GM12878 (cell line): ENCODE results near the gene GNGT2. TPM values are rescaled to one million over a fixed set of nuclear protein-coding genes. Genes with fewer than 3 reads are reported as not detected.

ENCODE experiments used
- ATAC-seq: fragments of 200-7000 bp; cut with Tn5 transposase; 3 replicates; pipeline ENCODE4 v1.9.1; 2020; ENCODE audit warnings: mild to moderate bottlenecking, moderate library complexity
- BruUV-seq: library from RNA; stranded (reverse); fragments of 400-500 nt; replicated peaks from 2 replicates; lab custom pipeline; 2021; lab: Mats Ljungman, UMichigan
- CTCF ChIA-PET: fragments of 300-600 bp; sonication (Branson Sonifier 250); formaldehyde crosslinking; extraction: SDS; loops from one replicate; lab custom pipeline; 2021; ENCODE audit warnings: inconsistent platforms; lab: Yijun Ruan, JAX
- POLR2A ChIA-PET: fragments of 350-600 bp; formaldehyde crosslinking; extraction: SDS; loops from one replicate; lab custom pipeline; 2021; ENCODE audit warnings: inconsistent platforms; lab: Charles Lee
- RAD21 ChIA-PET: fragments of 300-600 bp; sonication (Branson Sonifier 250); formaldehyde crosslinking; loops from one replicate; lab custom pipeline; 2023; ENCODE audit warnings: antibody characterized with exemption; ENCODE audit not compliant: unreplicated experiment; lab: Charles Lee
- SMC1A ChIA-PET: fragments of 300-600 bp; sonication (Branson Sonifier 250); formaldehyde crosslinking; loops from one replicate; lab custom pipeline; 2023; ENCODE audit not compliant: unreplicated experiment, uncharacterized antibody; lab: Charles Lee
- DNase-seq: peaks from one replicate; pipeline ENCODE4 v3.0.0-alpha.2; 2011; ENCODE audit warnings: low read depth, low spot score
- FAIRE-seq: peaks from 3 replicates; lab custom pipeline; 2011; peaks lifted over from hg19 to GRCh38; lab: Jason Lieb, UNC
- H2AFZ ChIP-seq: 2 replicates; pipeline ENCODE4 v1.6.0; 2011; ENCODE audit warnings: low read depth, low read length, control low read depth; ENCODE audit not compliant: control insufficient read depth
- H3K27ac ChIP-seq: 2 replicates; pipeline ENCODE4 v1.5.1; 2011; ENCODE audit warnings: control low read depth; ENCODE audit not compliant: control insufficient read depth, insufficient read depth
- H3K27me3 ChIP-seq, 2 experiments: replicated peaks in 1 of 2; 2 replicates each; pipeline versions ENCODE4 v1.6.0 to v1.6.1; 2011; ENCODE audit warnings: low read length in 1 of 2; ENCODE audit not compliant: control insufficient read depth in 2 of 2, insufficient read depth in 2 of 2
- H3K36me3 ChIP-seq, 2 experiments: 2 replicates each; pipeline ENCODE4 v1.5.1; 2011; ENCODE audit warnings: low read length in 1 of 2; ENCODE audit not compliant: control insufficient read depth in 2 of 2, insufficient read depth in 2 of 2
- H3K4me1 ChIP-seq: 2 replicates; pipeline ENCODE4 v1.6.1; 2011; ENCODE audit warnings: mild to moderate bottlenecking, low read length, moderate library complexity, mixed read lengths; ENCODE audit not compliant: control insufficient read depth, insufficient read depth
- H3K4me2 ChIP-seq: 2 replicates; pipeline ENCODE4 v1.6.0; 2011; ENCODE audit warnings: control low read depth; ENCODE audit not compliant: control insufficient read depth, insufficient read depth
- H3K4me3 ChIP-seq: fragments of 200-600 bp; sonication (generic); 2 replicates; pipeline ENCODE4 v1.5.1; 2016
- H3K79me2 ChIP-seq: 2 replicates; pipeline ENCODE4 v1.6.0; 2011; ENCODE audit warnings: low read length; ENCODE audit not compliant: control insufficient read depth, insufficient read depth
- H3K9ac ChIP-seq: 2 replicates; pipeline ENCODE4 v1.8.0; 2011; ENCODE audit warnings: low read length, control low read depth, mixed read lengths; ENCODE audit not compliant: control insufficient read depth, insufficient read depth
- H3K9me3 ChIP-seq: replicated peaks from 3 replicates; pipeline ENCODE4 v1.5.1; 2011; ENCODE audit warnings: mild to moderate bottlenecking, low read length; ENCODE audit not compliant: control insufficient read depth, insufficient read depth
- H4K20me1 ChIP-seq: 2 replicates; pipeline ENCODE4 v1.6.0; 2011; ENCODE audit not compliant: control insufficient read depth, insufficient read depth
- CBFB ChIP-seq: IDR thresholded peaks from 2 replicates; pipeline ENCODE4 v1.6.1; 2016; ENCODE audit warnings: antibody characterized with exemption, low read depth
- CBX3 ChIP-seq: fragments of 200-600 bp; sonication (generic); IDR thresholded peaks from 2 replicates; pipeline ENCODE4 v1.6.1; 2016; ENCODE audit warnings: low read depth, borderline replicate concordance
- KDM1A ChIP-seq: fragments of 200-600 bp; sonication (generic); IDR thresholded peaks from 2 replicates; pipeline ENCODE4 v1.6.1; 2016; ENCODE audit warnings: borderline replicate concordance
- NR2C1 ChIP-seq: fragments of 450-650 bp; IDR thresholded peaks from 2 replicates; pipeline ENCODE4 v1.6.1; 2017; ENCODE audit warnings: antibody characterized with exemption, mild to moderate bottlenecking, moderate library complexity
- PAX8 ChIP-seq: fragments of 450-650 bp; IDR thresholded peaks from 2 replicates; pipeline ENCODE4 v1.6.1; 2017; ENCODE audit warnings: mild to moderate bottlenecking, moderate library complexity
- SMARCA5 ChIP-seq: fragments of 450-650 bp; IDR thresholded peaks from 2 replicates; pipeline ENCODE4 v1.6.1; 2017; ENCODE audit warnings: mild to moderate bottlenecking
- ZNF274 ChIP-seq: IDR thresholded peaks from one replicate; pipeline ENCODE4 v1.8.0; 2011; ENCODE audit not compliant: insufficient read length, insufficient read depth
- WGBS: methylation state at CpG from one replicate; pipeline ENCODE4 v1.1.6; 2016; ENCODE audit warnings: low lambda C conversion rate; ENCODE audit not compliant: insufficient replicate concordance, insufficient coverage; ENCODE audit errors: missing lambda C conversion rate; 5-methylcytosine and 5-hydroxymethylcytosine counted together
- in situ Hi-C: fragments of 300-500 bp; cut with MboI; formaldehyde crosslinking; loops from 9 replicates; pipeline ENCODE4 v1.14.3; 2018; ENCODE audit warnings: mixed read lengths
- intact Hi-C: fragments of 100-400 bp; cut with micrococcal nuclease; formaldehyde crosslinking; loops from one replicate; pipeline ENCODE4 v1.14.2; 2022; ENCODE audit not compliant: unreplicated experiment
- polyA plus RNA-seq, 11 experiments: library from polyadenylated mRNA; depleted of rRNA in 4 of 11; unstranded in 6 of 11; stranded (reverse) in 5 of 11; fragments of >200 nt; fragmentation: Nextera tagmentation in 4 of 11; fragmentation: Illumina TruSeq in 1 of 11; extraction: Ambion mirVana in 4 of 11; extraction: Trizol in 1 of 11; gene quantifications; 1 replicate in 1 of 11; 2 replicates in 10 of 11; pipeline versions ENCODE4 v1.2.1 to v1.2.3, GENCODE V29; 2011 to 2016; ENCODE audit warnings: inconsistent platforms in 2 of 11, missing spikeins in 2 of 11, low read depth in 1 of 11
- total RNA-seq, 4 experiments: library from RNA; depleted of rRNA in 3 of 4; stranded (reverse); fragments of >200 nt in 3 of 4; fragmentation: Illumina TruSeq in 1 of 4; extraction: Trizol in 1 of 4; gene quantifications; 2 replicates each; pipeline versions ENCODE4 v1.2.1 to v1.2.3, GENCODE V29; 2013 to 2021
- TF ChIP-seq, protein P1 (sequence below): IDR thresholded peaks from 2 replicates; pipeline ENCODE4 v1.6.1; 2012; ENCODE audit warnings: low read depth, low read length, improper control_type of control experiment
- TF ChIP-seq, protein P2 (sequence below): IDR thresholded peaks from 2 replicates; pipeline ENCODE4 v1.6.1; 2012; ENCODE audit warnings: low read depth, low read length, improper control_type of control experiment

Gene GNGT2
- total and polyA plus RNA-seq, 10 of the 15 experiments (the other 5 are each of a cell fraction or from before 2014, with no cell fraction given): 15.3 to 60.4 (median 32.0) TPM

GRCh38 chr17:49170216-49170615, 40.2 kb downstream of the GNGT2 start:
- H3K4me1 ChIP-seq: no peaks in the 10 kb centered on the region
- DNase-seq: no peak
- no peaks in the 10 kb centered on the region for H3K36me3 ChIP-seq
- H3K79me2 ChIP-seq: no peaks in the 10 kb centered on the region
- POLR2A ChIA-PET: no interaction called here
- no peak overlapping the region for H3K4me3 ChIP-seq
- no peak overlapping the region for H3K9ac ChIP-seq
- no peak overlapping the region for H3K4me2 ChIP-seq
- CTCF ChIA-PET: no interaction called here
- TF ChIP-seq CBX3: no peak
- TF ChIP-seq PAX8: no peak
- TF ChIP-seq NR2C1: no peak
- no peak for TF ChIP-seq KDM1A
- no peak for TF ChIP-seq CBFB
- TF ChIP-seq, protein P1, sequence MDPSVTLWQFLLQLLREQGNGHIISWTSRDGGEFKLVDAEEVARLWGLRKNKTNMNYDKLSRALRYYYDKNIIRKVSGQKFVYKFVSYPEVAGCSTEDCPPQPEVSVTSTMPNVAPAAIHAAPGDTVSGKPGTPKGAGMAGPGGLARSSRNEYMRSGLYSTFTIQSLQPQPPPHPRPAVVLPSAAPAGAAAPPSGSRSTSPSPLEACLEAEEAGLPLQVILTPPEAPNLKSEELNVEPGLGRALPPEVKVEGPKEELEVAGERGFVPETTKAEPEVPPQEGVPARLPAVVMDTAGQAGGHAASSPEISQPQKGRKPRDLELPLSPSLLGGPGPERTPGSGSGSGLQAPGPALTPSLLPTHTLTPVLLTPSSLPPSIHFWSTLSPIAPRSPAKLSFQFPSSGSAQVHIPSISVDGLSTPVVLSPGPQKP: no peak
- TF ChIP-seq, protein P2, sequence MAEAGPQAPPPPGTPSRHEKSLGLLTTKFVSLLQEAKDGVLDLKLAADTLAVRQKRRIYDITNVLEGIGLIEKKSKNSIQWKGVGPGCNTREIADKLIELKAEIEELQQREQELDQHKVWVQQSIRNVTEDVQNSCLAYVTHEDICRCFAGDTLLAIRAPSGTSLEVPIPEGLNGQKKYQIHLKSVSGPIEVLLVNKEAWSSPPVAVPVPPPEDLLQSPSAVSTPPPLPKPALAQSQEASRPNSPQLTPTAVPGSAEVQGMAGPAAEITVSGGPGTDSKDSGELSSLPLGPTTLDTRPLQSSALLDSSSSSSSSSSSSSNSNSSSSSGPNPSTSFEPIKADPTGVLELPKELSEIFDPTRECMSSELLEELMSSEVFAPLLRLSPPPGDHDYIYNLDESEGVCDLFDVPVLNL: no peak
- TF ChIP-seq ZNF274: no peak
- no peak for TF ChIP-seq SMARCA5
- TF ChIP-seq, all 136 proteins: peak for 0
- BruUV-seq: no TSS peak
- no peak overlapping the region for H2AFZ ChIP-seq
- no peaks in the 10 kb centered on the region; the same call in 2 of the 3 replicates for H3K9me3 ChIP-seq
- ChIA-PET RAD21 (no interaction called here), SMC1A (interaction anchor here (1.4 kb wide), 1 partner anchor 58 kb away, joined by 3 read pairs; no protein-coding TSS in a partner anchor)
- no peaks in the 10 kb centered on the region; a peak in 2 of 4 replicates for H3K27me3 ChIP-seq
- H4K20me1 ChIP-seq: no peaks in the 10 kb centered on the region
- FAIRE-seq (no peak), ATAC-seq (no peak)
- intact Hi-C loops (no loop called here), in situ Hi-C loops (loop anchor here (10.0 kb wide), 1 partner anchor 55 kb away; no protein-coding TSS in a partner anchor)
- H3K27ac ChIP-seq: no peak overlapping the region
- 15% methylated on average over 2 of the region's 2 CpGs for WGBS
